Subcutaneous abdominal adipose tissue (tissue), 5 donors: ENCODE data around the gene PPTC7.
A peak's percentile ranks its signal among the peaks of the same experiment; 100 is the strongest.
"Not testable (repeated sequence)": the region's sequence is repeated elsewhere in the genome, so short reads cannot be mapped to it uniquely, and the experiment has no call there.

ENCODE experiments used
- H3K27ac ChIP-seq: one replicate; pipeline ENCODE4 v1.7.0; 2013; ENCODE audit warnings: low read depth, mild to moderate bottlenecking, inconsistent platforms, low read length, moderate library complexity
- H3K27me3 ChIP-seq, 5 donors: one replicate each; pipeline ENCODE4 v1.7.0; 2013; ENCODE audit warnings: low read length in 5 of 5, inconsistent platforms in 1 of 5; ENCODE audit not compliant: control insufficient read depth in 5 of 5, insufficient read depth in 4 of 5
- H3K36me3 ChIP-seq, 5 donors: one replicate each; pipeline ENCODE4 v1.7.0; 2013; ENCODE audit warnings: low read length in 5 of 5; ENCODE audit not compliant: control insufficient read depth in 5 of 5, insufficient read depth in 5 of 5
- H3K4me1 ChIP-seq, 5 donors: one replicate each; pipeline ENCODE4 v1.7.0; 2013; ENCODE audit warnings: low read length in 5 of 5, mild to moderate bottlenecking in 3 of 5, moderate library complexity in 1 of 5; ENCODE audit not compliant: control insufficient read depth in 5 of 5, insufficient read depth in 5 of 5
- H3K4me3 ChIP-seq, 5 donors: one replicate each; pipeline ENCODE4 v1.7.0; 2013; ENCODE audit warnings: low read length in 5 of 5, low read depth in 1 of 5
- H3K9ac ChIP-seq, 5 donors: one replicate each; pipeline ENCODE4 v1.7.0; 2013; ENCODE audit warnings: low read length in 5 of 5, mild to moderate bottlenecking in 4 of 5, moderate library complexity in 3 of 5
- H3K9me3 ChIP-seq, 5 donors: one replicate each; pipeline ENCODE4 v1.7.0; 2013; ENCODE audit warnings: low read length in 5 of 5; ENCODE audit not compliant: control insufficient read depth in 5 of 5
- donor health status: healthy.
- donor health status: healthy.
- donor health status: healthy.
- donor health status: healthy.
- donor health status: healthy.

The PPTC7 gene

GRCh38 chr12:110606253-110606611 is 23.1 kb upstream of the PPTC7 start:
- H3K4me3 ChIP-seq, result peak overlapping the region in 1 of 5 donors; percentile 48
- H3K36me3 ChIP-seq, result no peaks in the 10 kb centered on the region
- H3K9ac ChIP-seq, result no peak overlapping the region
- no peak overlapping the region for H3K27ac ChIP-seq
- peaks cover 0 to 5% (median 0%) of the 10 kb centered on the region in 5 donors for H3K4me1 ChIP-seq
- H3K27me3 ChIP-seq, result no peaks in the 10 kb centered on the region
- H3K9me3 ChIP-seq, result no peaks in the 10 kb centered on the region

- H3K27me3 ChIP-seq, H3K9me3 ChIP-seq, H3K27ac ChIP-seq, H3K9ac ChIP-seq, H3K36me3 ChIP-seq, H3K4me3 ChIP-seq: not testable (repeated sequence)
- peaks cover 0 to 10% (median 3%) of the 10 kb centered on the region in 5 donors for H3K4me1 ChIP-seq
These were observed 19.1 kb upstream of the PPTC7 start for GRCh38 chr12:110602085-110602814.

- H3K9me3 ChIP-seq, result no peaks in the 10 kb centered on the region
- no peak overlapping the region for H3K27ac ChIP-seq
- H3K4me1 ChIP-seq, result peaks cover 0 to 6% (median 3%) of the 10 kb centered on the region in 5 donors
- H3K27me3 ChIP-seq, result no peaks in the 10 kb centered on the region
- no peak overlapping the region for H3K9ac ChIP-seq
- H3K4me3 ChIP-seq, result no peak overlapping the region
- H3K36me3 ChIP-seq, result no peaks in the 10 kb centered on the region
These were observed 17.1 kb upstream of the PPTC7 start for GRCh38 chr12:110600254-110600653.

GRCh38 chr12:110599334-110599733 is 16.2 kb upstream of the PPTC7 start:
- Histone ChIP-seq H3K9me3 (no peaks in the 10 kb centered on the region), H3K4me3 (no peak overlapping the region), H3K4me1 (peaks cover 0 to 6% (median 3%) of the 10 kb centered on the region in 5 donors), H3K9ac (no peak overlapping the region), H3K27ac (no peak overlapping the region), H3K27me3 (no peaks in the 10 kb centered on the region), H3K36me3 (no peaks in the 10 kb centered on the region)

- H3K27me3 ChIP-seq, result no peaks in the 10 kb centered on the region
- no peak overlapping the region for H3K4me3 ChIP-seq
- no peak overlapping the region for H3K9ac ChIP-seq
- no peaks in the 10 kb centered on the region for H3K36me3 ChIP-seq
- no peak overlapping the region for H3K27ac ChIP-seq
- H3K4me1 ChIP-seq, result peaks cover 0 to 6% (median 3%) of the 10 kb centered on the region in 5 donors
- H3K9me3 ChIP-seq, result no peaks in the 10 kb centered on the region
These were observed 14.8 kb upstream of the PPTC7 start for GRCh38 chr12:110597885-110598284.

- H3K27ac ChIP-seq, H3K9ac ChIP-seq: not testable (repeated sequence)
These were observed 9.8 kb upstream of the PPTC7 start for GRCh38 chr12:110592919-110593318.

GRCh38 chr12:110592078-110592477 is 9.0 kb upstream of the PPTC7 start:
- no peaks in the 10 kb centered on the region for H3K36me3 ChIP-seq
- peaks cover 3 to 28% (median 25%) of the 10 kb centered on the region in 5 donors for H3K4me1 ChIP-seq
- peak overlapping the region; percentile 97 for H3K27ac ChIP-seq
- H3K9me3 ChIP-seq, result no peaks in the 10 kb centered on the region
- H3K27me3 ChIP-seq, result no peaks in the 10 kb centered on the region
- no peak overlapping the region for H3K4me3 ChIP-seq
- H3K9ac ChIP-seq, result peak overlapping the region in 2 of 5 donors; percentile 4 to 70

More at GRCh38 chr12:110592919-110593318, 9.8 kb upstream of the PPTC7 start:
- H3K4me3 ChIP-seq, H3K9me3 ChIP-seq, H3K36me3 ChIP-seq, H3K27me3 ChIP-seq: not testable (repeated sequence)
- peaks cover 3 to 28% (median 23%) of the 10 kb centered on the region in 5 donors for H3K4me1 ChIP-seq

- Histone ChIP-seq H3K9me3 (no peaks in the 10 kb centered on the region), H3K4me1 (peaks cover 3 to 28% (median 25%) of the 10 kb centered on the region in 5 donors), H3K27me3 (no peaks in the 10 kb centered on the region), H3K9ac (peak overlapping the region in 4 of 5 donors; percentile 0 to 70 (median 8)), H3K27ac (peak overlapping the region; percentile 97), H3K36me3 (no peaks in the 10 kb centered on the region), H3K4me3 (no peak overlapping the region)
These were observed 8.4 kb upstream of the PPTC7 start for GRCh38 chr12:110591451-110592051.

GRCh38 chr12:110590806-110591326 is 7.7 kb upstream of the PPTC7 start:
- H3K9ac ChIP-seq, result peak overlapping the region in 4 of 5 donors; percentile 4 to 70 (median 34)
- no peaks in the 10 kb centered on the region for H3K9me3 ChIP-seq

GRCh38 chr12:110590059-110590458 is 6.9 kb upstream of the PPTC7 start:
- H3K27ac ChIP-seq, result peak overlapping the region; percentile 97
- H3K4me1 ChIP-seq, result peaks cover 3 to 38% (median 36%) of the 10 kb centered on the region in 5 donors
- H3K36me3 ChIP-seq, result no peaks in the 10 kb centered on the region
- no peaks in the 10 kb centered on the region for H3K27me3 ChIP-seq
- no peak overlapping the region for H3K4me3 ChIP-seq
- no peaks in the 10 kb centered on the region for H3K9me3 ChIP-seq
- H3K9ac ChIP-seq, result peak overlapping the region in 1 of 5 donors; percentile 51

More at GRCh38 chr12:110590806-110591326, 7.7 kb upstream of the PPTC7 start:
- Histone ChIP-seq H3K4me3 (peak overlapping the region in 1 of 5 donors; percentile 24), H3K27me3 (no peaks in the 10 kb centered on the region), H3K27ac (peak overlapping the region; percentile 97), H3K36me3 (no peaks in the 10 kb centered on the region), H3K4me1 (peaks cover 3 to 30% (median 28%) of the 10 kb centered on the region in 5 donors)
